HG03045 (cell line): ENCODE measurements around the gene SYCP2L.

Experiments
- ATAC-seq: cut with Tn5 transposase; IDR thresholded peaks from one replicate; pipeline ENCODE4 v1.9.1; 2021; ENCODE audit warnings: mild to moderate bottlenecking, moderate library complexity; ENCODE audit not compliant: unreplicated experiment

The SYCP2L gene

DNA sequence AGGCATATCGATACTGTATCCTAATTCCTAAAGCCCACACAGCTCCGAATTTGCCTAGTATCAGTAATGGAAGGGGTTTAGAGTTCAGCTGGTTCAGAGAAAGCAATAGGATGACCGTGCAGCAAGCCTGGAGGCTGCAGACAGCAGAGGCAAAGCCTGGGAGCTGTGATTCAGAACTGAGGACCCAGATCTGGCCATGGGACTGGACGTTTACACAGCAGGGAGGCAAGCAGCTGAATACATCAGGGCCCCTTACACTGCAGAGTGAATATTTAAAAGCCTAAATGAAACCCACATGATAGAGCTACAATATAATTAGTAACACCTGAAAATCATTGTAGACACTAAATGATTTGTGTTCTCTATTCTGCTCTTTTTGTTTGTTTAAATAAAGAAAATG is 119.2 kb downstream of the SYCP2L start:
- ATAC-seq = no peak

DNA sequence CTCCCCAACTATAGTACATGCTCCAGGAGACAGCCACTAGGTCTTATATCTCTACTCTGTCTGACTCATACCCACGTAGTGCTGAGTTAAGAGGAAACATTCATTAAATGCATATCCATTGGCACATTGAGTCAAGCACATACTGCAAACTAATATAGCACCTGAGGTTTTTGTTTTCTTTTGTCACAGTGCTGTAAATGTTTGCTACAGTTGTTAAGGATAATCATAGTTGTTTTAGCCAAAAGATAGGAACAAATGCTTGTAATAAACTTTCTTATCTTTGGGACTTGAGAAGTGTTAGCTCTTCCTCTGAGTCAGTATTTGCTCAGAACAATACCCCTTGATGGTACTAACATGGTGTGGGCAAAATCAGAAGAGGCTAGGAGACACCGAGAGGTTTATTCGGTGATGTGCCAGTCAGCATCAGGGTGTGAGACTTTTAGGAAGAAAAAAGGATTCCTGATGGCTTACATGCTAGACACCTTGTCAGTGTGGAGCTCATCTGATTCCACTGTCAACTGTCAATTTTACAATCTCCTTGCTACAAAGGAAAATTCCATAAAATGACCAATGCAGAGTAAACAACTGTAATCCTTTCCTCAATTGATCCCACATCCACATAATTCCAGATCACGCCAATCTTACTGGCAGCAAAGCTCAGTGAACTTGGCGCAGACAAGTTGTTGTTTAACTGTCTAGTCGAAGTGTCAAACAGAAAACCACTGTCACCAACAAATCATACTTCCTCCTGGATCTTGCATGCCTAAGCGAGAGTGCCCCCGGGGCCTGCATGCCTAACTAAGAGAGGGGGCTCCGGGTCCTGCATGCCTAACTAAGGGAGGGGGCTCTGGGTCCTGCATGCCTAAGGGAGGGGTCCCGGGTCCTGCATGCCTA is 121.1 kb downstream of the SYCP2L start:
- no peak for ATAC-seq

DNA sequence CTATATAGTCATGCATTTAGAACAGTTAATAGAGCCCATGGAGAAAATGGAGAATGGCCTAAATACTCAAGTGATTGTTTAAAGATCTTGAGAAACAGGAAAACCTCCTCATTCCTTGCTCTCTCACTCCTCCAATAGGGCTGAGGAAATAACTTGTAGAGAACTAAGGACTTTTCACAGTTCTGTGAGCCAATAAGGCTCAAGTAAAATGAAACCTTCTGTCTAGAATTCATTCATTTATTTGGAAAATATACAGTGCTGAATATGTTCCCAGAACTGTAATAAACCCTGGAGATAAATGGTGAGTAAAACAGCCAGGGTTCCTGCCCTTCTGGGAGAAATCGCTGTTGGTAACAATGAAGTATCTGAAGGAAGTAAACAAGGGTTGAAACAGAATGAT is 122.0 kb downstream of the SYCP2L start:
- no peak for ATAC-seq

DNA sequence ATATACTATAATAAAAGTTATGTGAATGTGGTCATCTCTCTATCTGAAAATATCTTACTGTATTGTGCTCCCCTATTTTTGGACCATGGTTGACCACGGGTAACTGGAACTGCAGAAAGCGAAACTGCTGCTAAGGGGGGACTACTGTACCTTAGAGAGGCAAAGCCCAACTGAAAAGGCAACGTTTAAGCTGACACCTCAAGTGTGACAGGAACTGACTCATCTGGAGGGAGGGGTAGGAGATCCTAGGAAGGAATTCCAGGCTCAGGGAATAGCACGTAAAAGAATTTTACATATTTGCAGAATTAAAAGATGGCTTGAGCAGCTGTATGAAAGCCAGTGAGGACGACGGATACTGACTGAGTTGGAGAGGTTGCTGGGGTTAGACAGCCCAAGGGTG is 122.5 kb downstream of the SYCP2L start:
- no peak for ATAC-seq

DNA sequence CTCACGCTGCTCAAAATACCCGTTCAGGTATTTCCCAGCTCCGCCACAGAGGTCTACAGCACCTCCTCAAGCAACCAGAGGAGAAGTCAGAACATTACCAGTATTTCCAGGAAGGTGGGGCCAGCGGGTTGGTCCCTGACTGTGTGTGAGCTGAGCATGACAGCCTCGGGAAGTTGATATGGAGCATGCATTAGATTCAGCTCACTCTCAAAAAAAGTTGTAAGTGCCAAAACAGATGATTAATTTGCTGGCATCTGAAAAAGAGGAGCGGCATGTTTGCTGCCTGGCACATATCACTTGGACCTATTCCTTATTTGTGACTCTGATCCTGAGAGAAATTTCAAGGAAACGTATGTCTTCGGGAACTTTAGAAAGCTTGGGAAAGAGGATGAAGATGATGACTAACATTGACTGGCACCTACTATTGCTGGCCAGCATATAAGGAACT is 125.0 kb downstream of the SYCP2L start:
- ATAC-seq = no peak

DNA sequence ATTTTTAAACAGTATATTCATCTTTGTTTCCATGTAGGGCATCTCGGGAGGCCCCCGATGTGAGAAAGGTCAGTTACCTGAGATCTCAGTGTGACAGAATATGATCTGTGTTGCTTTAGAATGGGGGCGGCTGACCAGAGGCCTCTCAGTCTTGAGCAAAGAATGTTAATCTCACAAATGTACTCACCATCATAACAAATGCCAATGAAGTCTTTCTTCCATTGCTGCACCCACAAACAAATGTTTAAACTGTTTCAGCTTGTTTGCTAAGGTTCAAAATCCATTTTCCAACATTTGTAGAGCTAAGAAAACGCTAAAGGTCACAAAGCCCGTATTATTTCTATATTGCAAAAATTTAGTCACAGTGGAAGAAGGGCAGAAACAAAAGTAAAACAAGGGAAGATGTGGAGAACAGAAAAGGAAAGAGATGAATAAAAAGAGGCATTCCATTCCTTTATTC is 125.5 kb downstream of the SYCP2L start:
- no peak for ATAC-seq

DNA sequence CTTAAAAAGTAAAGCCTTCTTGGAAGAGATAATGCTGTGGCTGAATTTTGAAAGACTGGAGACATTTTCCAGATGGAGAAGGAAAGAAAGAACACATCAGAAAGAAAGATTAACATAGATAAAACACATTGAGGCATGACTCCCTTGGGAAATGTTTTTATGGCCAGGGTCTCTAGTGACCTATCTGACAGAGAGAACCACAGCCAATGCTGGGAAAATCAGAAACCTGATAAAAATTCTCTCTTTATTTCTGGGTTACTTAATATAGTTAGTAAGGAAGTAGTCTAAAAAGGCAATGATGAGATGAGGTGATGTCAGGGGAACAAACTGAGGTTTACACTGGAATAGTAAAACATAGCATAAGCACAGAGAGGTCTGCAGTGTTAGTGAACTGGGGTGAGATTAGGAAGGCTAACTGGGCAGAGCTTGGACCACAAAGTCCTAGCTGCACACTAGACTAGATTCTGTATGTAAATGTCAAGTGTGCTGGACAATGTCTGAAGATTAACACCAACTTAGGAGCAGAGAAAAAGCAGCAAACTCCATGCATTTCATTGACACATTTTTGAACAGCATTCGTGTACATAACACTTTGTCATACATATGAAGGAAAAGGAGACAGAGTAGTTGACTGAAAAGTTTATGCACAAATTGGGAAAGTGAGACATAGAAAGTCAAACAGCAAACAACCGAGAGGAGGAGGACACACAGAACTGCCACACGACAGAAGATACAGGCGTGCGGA is 126.3 kb downstream of the SYCP2L start:
- no peak for ATAC-seq

DNA sequence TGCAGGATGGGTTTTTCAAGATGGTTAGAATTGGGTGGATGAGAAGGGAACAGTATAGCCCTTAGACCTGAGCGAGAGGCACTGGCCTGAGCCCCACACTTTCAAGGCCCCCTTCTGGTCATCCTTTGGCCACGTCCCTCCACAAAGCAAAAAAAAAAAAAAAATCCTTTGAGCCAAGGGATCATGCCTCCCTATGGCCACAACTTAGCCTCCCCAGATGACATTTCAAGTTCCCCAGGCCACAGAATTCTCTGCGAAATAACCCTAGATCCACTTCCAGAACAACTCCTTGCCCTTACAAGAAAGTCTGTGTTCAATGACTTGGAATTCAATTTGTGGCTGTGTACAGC is 126.8 kb downstream of the SYCP2L start:
- ATAC-seq = no peak

DNA sequence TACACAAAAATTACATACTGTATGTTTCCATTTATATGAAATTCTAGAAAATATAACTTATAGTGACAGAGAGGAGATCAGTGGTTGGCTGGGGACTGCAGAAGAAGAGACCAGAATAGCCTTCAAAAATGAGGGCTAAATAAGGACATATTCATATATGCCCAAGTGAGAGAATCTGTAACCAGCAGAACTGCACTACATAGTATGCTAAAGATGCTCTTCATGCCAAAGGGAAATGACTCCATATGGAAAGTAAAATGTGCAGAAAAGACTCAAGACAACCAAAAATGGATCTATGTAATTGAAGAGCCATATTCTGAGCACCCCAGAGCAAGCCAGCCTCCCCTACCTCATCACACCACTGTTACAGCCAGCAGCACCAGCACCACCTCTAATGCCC is 128.2 kb downstream of the SYCP2L start:
- no peak for ATAC-seq

DNA sequence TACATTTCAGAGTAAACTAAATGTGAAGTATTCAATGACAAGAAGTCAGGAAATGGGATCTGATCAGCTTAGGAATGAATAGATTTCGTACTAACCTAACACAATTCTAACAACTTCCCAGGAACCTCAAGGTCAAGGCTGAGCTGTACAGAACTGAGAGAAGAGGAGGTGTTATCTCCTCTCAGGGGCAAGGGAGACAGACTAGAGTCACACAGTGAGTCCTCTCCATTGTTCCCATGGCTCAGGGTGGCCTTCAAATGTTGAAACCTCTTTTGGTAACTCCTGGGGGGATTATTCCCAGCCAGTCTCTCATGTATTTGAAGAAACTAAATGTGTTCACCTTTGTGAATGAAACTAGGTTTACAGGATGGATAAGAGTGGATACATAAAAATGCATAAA is 129.6 kb downstream of the SYCP2L start:
- ATAC-seq = no peak

DNA sequence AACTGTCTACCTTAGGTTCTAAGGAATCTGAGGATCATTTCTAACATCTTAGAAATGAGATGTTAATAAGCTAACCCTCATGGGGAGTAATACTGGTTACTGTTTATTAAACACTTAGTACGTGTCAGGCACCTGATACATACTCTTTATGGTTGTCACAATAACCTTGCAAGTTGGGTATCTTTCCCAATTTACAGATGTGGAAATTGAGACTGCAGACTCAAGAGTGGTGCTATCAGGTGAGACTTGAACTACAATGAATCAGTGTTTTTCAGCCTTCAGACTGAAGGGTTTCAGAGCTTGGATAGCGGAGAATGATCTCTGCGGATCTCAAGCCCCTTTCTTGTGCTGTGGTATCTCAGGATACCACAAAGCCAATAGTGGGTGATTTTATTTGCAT is 130.2 kb downstream of the SYCP2L start:
- no peak for ATAC-seq

DNA sequence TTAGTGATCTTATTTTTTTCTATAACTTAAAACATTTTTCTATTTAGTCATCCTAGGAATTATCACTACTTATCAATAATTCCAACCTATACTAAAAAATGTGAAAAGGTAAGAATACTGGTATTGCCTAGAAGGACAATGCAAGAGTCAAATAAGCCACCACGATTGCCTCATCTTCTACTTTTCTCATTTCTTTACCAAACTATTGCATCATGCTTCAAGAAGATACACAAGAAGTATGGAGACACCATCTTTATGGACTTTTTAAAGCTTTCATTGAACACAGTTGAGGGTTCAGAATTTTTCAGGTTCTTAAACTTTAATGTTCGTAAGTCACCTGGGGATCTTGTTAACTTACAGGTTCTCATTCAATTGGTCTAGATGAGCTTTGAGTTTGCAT is 131.4 kb downstream of the SYCP2L start:
- no peak for ATAC-seq

DNA sequence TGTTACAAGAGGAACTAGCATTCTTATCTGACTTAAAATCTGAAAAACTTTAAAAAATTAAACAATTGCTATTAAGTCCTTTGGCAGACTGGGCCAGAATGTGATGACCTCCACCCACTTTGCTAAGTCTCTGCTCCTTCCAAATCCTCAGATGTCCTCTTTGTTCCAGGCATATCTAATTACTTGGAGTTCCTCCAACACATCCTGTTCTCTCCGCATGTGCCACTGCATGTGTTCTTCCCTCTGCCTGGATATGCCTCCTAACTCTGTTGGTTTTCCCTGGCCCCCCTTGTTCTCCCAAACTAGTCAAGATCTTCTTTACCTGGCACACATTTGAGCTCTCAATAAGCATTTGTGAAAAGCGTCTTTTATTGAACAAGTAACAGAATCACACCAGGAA is 134.2 kb downstream of the SYCP2L start:
- no peak for ATAC-seq

DNA sequence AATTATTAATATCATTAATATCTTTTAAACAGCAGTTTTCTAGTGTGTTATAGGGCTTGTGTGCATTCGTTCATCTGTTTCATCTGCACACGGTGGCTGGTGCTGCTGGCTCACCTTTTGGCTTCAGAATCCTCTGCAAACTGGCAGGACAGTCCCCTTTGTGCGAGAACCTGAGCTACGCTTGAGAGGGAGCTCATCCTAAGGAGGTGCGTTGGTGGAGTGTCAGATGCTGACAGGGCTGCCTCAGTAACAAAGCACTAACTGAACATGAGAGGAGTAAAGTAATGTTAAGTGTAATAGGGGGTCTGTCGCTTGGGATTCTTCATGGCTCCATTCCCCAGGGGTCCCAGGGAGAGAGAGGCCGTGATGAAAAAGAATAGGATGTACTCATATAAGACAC is 134.9 kb downstream of the SYCP2L start:
- no peak for ATAC-seq

DNA sequence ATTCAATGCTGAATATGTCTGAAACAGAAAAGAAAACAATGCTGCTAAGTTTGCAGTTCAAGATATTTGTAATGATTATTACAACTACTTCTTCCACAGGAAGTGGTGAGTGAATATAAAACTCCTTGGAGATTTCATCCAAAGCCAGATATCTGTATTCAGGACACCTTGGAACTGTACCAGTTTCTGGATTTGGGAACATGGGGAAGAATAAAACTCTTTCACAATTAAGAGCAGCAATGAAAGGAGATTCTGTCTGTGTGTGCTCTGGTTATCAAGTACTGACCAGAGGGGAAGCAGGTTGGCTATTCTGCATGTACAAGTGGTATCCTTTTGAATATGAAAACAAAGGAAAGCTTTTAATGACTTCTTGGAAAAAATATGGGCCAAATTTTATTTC is 136.2 kb downstream of the SYCP2L start:
- no peak for ATAC-seq
